Stimulated activated CD4-positive, alpha-beta T cell treated with anti-CD3 and anti-CD28 coated beads, Interleukin-1b, Interleukin-23, amount 100 ng/mL, for 1 hour (primary cell): Measurements from ENCODE around the gene TMEM120A.

Experiments used
- DNase-seq, 2 donors: peaks; one replicate each; pipeline ENCODE4 v3.0.0-alpha.2; 2020; ENCODE audit warnings: low read depth in 2 of 2

Gene TMEM120A

GRCh38 chr7:75995052-75995471, 667 bp upstream of the TMEM120A start:
- DNase-seq = no peak

- no peak for DNase-seq
Measured at GRCh38 chr7:75993689-75994387, 557 bp downstream of the TMEM120A start.

GRCh38 chr7:75992083-75992755, 2.2 kb downstream of the TMEM120A start:
- DNase-seq = no peak

- DNase-seq = no peak
Measured at GRCh38 chr7:75991531-75992082, 2.8 kb downstream of the TMEM120A start.

- DNase-seq = no peak
Measured at GRCh38 chr7:75989500-75990388, 4.7 kb downstream of the TMEM120A start.

GRCh38 chr7:75988568-75989499, 5.6 kb downstream of the TMEM120A start:
- no peak for DNase-seq

GRCh38 chr7:75987805-75988567, 6.4 kb downstream of the TMEM120A start:
- DNase-seq = no peak

- no peak for DNase-seq
Measured at GRCh38 chr7:75987026-75987804, 7.2 kb downstream of the TMEM120A start.

GRCh38 chr7:75986147-75986781, 8.1 kb downstream of the TMEM120A start:
- no peak for DNase-seq

- no peak for DNase-seq
Measured at GRCh38 chr7:75985518-75986146, 8.8 kb downstream of the TMEM120A start.

- no peak for DNase-seq
Measured at GRCh38 chr7:75985009-75985517, 9.3 kb downstream of the TMEM120A start.

- DNase-seq = no peak
Measured at GRCh38 chr7:75984130-75985008, 10.0 kb downstream of the TMEM120A start.

GRCh38 chr7:75983471-75984129, 10.8 kb downstream of the TMEM120A start:
- DNase-seq = no peak

- no peak for DNase-seq
Measured at GRCh38 chr7:75982306-75983064, 11.9 kb downstream of the TMEM120A start.

GRCh38 chr7:75981453-75982305, 12.7 kb downstream of the TMEM120A start:
- no peak for DNase-seq
